A549 (cell line): Measurements from ENCODE around the gene SMAD6. TPM values are rescaled to one million over a fixed set of nuclear protein-coding genes. Genes with fewer than 3 reads are reported as not detected.
A peak's percentile ranks its signal among the peaks of the same experiment; 100 is the strongest.

Source experiments
- ATAC-seq, 2 experiments: fragments of 200-7000 bp in 1 of 2; fragments of >200 bp in 1 of 2; cut with Nextera tagmentation in 1 of 2; cut with Tn5 transposase in 1 of 2; 3 replicates each; pipeline versions ENCODE4 v1.8.0 to v1.9.1; 2018 to 2020; ENCODE audit warnings: mild to moderate bottlenecking in 1 of 2, moderate library complexity in 1 of 2
- CTCF ChIA-PET: fragments of 300-600 bp; sonication (Branson Sonifier 250); formaldehyde crosslinking; extraction: SDS; loops from one replicate; lab custom pipeline; 2021; ENCODE audit warnings: antibody characterized with exemption, inconsistent platforms; lab: Yijun Ruan, JAX
- POLR2A ChIA-PET: fragments of 350-600 bp; formaldehyde crosslinking; extraction: SDS; loops from one replicate; lab custom pipeline; 2021; ENCODE audit warnings: antibody characterized with exemption, inconsistent platforms; lab: Yijun Ruan, JAX
- DNase-seq, 2 experiments: peaks; one replicate each; pipeline versions ENCODE4 v3.0.0 to v3.0.0-alpha.2; 2011 to 2016; ENCODE audit warnings: low read depth in 1 of 2, low spot score in 1 of 2
- FAIRE-seq: peaks from 2 replicates; lab custom pipeline; 2011; peaks lifted over from hg19 to GRCh38; lab: Jason Lieb, UNC
- H3K27ac ChIP-seq, 2 experiments: fragments of >200 bp; sonication (Bioruptor Twin); formaldehyde crosslinking; 3 replicates each; pipeline ENCODE4 v1.5.1; 2016 to 2017
- H3K4me1 ChIP-seq: fragments of >200 bp; sonication (Bioruptor Twin); formaldehyde crosslinking; 3 replicates; pipeline ENCODE4 v1.6.1; 2016
- H3K4me2 ChIP-seq: fragments of >200 bp; sonication (Bioruptor Twin); formaldehyde crosslinking; 3 replicates; pipeline ENCODE4 v1.6.1; 2016
- H3K4me3 ChIP-seq: fragments of >200 bp; sonication (Bioruptor Twin); formaldehyde crosslinking; 3 replicates; pipeline ENCODE4 v1.5.1; 2016
- H3K9me3 ChIP-seq: fragments of >200 bp; sonication (Bioruptor Twin); formaldehyde crosslinking; 3 replicates; pipeline ENCODE4 v1.6.1; 2016
- CBX2 ChIP-seq: fragments of 200-600 bp; sonication (generic); IDR thresholded peaks from 2 replicates; pipeline ENCODE4 v1.6.1; 2016; ENCODE audit warnings: low read depth, mild to moderate bottlenecking, borderline replicate concordance
- GATA3 ChIP-seq: IDR thresholded peaks from 2 replicates; pipeline ENCODE4 v1.6.1; 2012; ENCODE audit warnings: borderline replicate concordance
- HDAC2 ChIP-seq: fragments of 200-600 bp; sonication (generic); IDR thresholded peaks from 2 replicates; pipeline ENCODE4 v1.6.1; 2016
- HEYL ChIP-seq: fragments of 250-450 bp; sonication (Bioruptor Pico); IDR thresholded peaks from 2 replicates; pipeline ENCODE4 v1.8.0; 2021; ENCODE audit warnings: mild to moderate bottlenecking, moderate library complexity
- JUNB ChIP-seq: fragments of >200 bp; sonication (Bioruptor Twin); formaldehyde crosslinking; IDR thresholded peaks from 2 replicates; pipeline ENCODE4 v1.6.1; 2016
- KDM1A ChIP-seq: fragments of 200-600 bp; sonication (generic); IDR thresholded peaks from 2 replicates; pipeline ENCODE4 v1.6.1; 2016; ENCODE audit warnings: low read depth, mild to moderate bottlenecking
- KDM5A ChIP-seq: fragments of 200-600 bp; sonication (generic); IDR thresholded peaks from 2 replicates; pipeline ENCODE4 v1.6.1; 2016; ENCODE audit warnings: antibody characterized with exemption, mild to moderate bottlenecking
- NPAS2 ChIP-seq: fragments of 250-450 bp; sonication (Bioruptor Pico); IDR thresholded peaks from 2 replicates; pipeline ENCODE4 v1.8.0; 2022; ENCODE audit warnings: mild to moderate bottlenecking, moderate library complexity, borderline replicate concordance
- PHF8 ChIP-seq: fragments of 200-600 bp; sonication (generic); IDR thresholded peaks from 2 replicates; pipeline ENCODE4 v1.6.1; 2016; ENCODE audit warnings: low read depth, mild to moderate bottlenecking, antibody characterized with exemption, moderate library complexity, borderline replicate concordance
- RAD21 ChIP-seq, 2 experiments: fragments of >200 bp in 1 of 2; sonication (Bioruptor Twin) in 1 of 2; formaldehyde crosslinking in 1 of 2; IDR thresholded peaks in 1 of 2; conservative IDR thresholded peaks in 1 of 2; 2 replicates in 1 of 2; 3 replicates in 1 of 2; pipeline ENCODE4 v1.6.1; 2012 to 2018; ENCODE audit warnings: inconsistent platforms in 1 of 2
- RCOR1 ChIP-seq: fragments of 150-350 bp; IDR thresholded peaks from 2 replicates; pipeline ENCODE4 v1.6.1; 2014; ENCODE audit warnings: antibody characterized with exemption, low read length, low read depth
- RFX5 ChIP-seq: fragments of 450-650 bp; IDR thresholded peaks from 2 replicates; pipeline ENCODE4 v1.7.1; 2014; ENCODE audit warnings: antibody characterized with exemption, mild to moderate bottlenecking, moderate library complexity
- ZFP36 ChIP-seq: fragments of 450-650 bp; IDR thresholded peaks from 2 replicates; pipeline ENCODE4 v1.6.1; 2014; ENCODE audit warnings: borderline replicate concordance; ENCODE audit not compliant: partially characterized antibody
- WGBS: methylation state at CpG from one replicate; pipeline ENCODE4 v1.1.6; 2017; ENCODE audit errors: missing lambda C conversion rate; 5-methylcytosine and 5-hydroxymethylcytosine counted together
- polyA plus RNA-seq, 4 experiments: library from polyadenylated mRNA; depleted of rRNA in 3 of 4; stranded (reverse); fragments of >200 nt; fragmentation: RNase III in 1 of 4; extraction: RNeasy Plus Mini Kit Qiagen cat#74134 plus additional on column Dnase treatment in 1 of 4; gene quantifications; 2 replicates in 3 of 4; 3 replicates in 1 of 4; pipeline ENCODE4 v1.2.3, GENCODE V29; 2011 to 2017
- TF ChIP-seq, protein P1 (sequence below): fragments of 250-450 bp; sonication (Bioruptor Pico); IDR thresholded peaks from 2 replicates; pipeline ENCODE4 v1.5.0; 2021; ENCODE audit warnings: mild to moderate bottlenecking, moderate library complexity, borderline replicate concordance
- TF ChIP-seq, protein P2 (sequence below): fragments of 450-650 bp; IDR thresholded peaks from 2 replicates; pipeline ENCODE4 v1.6.1; 2014; ENCODE audit warnings: antibody characterized with exemption
- TF ChIP-seq, protein P3 (sequence below): fragments of >200 bp; sonication (Bioruptor Twin); formaldehyde crosslinking; IDR thresholded peaks from 3 replicates; pipeline ENCODE4 v1.6.1; 2016
- TF ChIP-seq, protein P4 (sequence below): fragments of 200-600 bp; sonication (generic); IDR thresholded peaks from 2 replicates; pipeline ENCODE4 v1.6.1; 2016; ENCODE audit warnings: antibody characterized with exemption, mild to moderate bottlenecking, moderate library complexity
- TF ChIP-seq, protein P5 (sequence below): fragments of >200 bp; sonication (Bioruptor Twin); formaldehyde crosslinking; IDR thresholded peaks from 3 replicates; pipeline ENCODE4 v1.5.1; 2016

The SMAD6 gene
- polyA plus RNA-seq, 2 of the 4 experiments (the other 2 are of a cell fraction), result 9.6 to 46.6 TPM

DNA sequence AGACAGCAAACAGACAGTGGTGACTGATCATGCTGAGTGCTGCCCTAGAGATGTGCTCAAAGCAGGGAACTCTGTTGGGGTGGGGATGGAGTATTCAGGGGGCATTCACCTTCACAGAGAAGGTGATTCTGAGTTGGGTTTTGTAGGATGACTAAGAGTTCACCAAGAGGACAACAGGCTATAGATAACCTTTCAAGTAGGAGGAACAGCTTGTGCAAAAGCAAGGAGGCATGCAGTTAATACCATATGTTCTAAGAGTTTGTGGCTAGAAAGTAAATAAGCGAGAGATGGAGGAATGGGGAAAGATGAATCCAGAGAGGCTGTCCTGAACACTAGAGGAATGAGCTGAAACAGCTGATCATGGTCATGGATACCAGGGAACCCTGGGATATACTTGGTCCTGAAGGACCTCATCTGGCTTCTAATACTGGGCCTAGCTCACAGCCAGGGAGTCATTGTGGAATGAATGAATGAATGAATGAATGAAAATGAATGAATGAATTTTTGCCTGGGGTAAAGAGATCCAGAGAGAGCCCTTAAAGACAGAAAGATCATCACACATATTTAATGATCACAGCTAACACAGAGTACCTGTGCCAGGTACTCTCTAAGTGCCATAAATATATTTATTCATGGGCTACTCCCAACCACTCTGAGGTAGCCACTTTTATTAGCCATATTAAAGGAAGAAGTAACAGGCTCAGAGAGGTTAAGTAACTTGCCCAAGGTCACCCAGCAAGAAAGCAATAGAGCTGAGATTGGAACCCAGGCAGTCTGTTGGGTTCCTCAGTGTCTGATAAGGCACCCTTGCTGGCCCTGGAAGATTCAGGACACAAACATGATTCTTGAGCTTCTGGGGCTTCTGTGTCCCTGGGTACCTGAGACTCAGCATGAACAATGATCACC is 22.0 kb downstream of the SMAD6 start:
- TF ChIP-seq ZFP36 (peak; percentile 68), JUNB (0 out of 2 replicates have a peak, but pooled peaks have one; percentile 16), KDM1A (0 out of 2 replicates have a peak, but pooled peaks have one; percentile 23), RCOR1 (no peak), HEYL (CRISPR knock-in tag) (no peak)
- TF ChIP-seq, protein P1, sequence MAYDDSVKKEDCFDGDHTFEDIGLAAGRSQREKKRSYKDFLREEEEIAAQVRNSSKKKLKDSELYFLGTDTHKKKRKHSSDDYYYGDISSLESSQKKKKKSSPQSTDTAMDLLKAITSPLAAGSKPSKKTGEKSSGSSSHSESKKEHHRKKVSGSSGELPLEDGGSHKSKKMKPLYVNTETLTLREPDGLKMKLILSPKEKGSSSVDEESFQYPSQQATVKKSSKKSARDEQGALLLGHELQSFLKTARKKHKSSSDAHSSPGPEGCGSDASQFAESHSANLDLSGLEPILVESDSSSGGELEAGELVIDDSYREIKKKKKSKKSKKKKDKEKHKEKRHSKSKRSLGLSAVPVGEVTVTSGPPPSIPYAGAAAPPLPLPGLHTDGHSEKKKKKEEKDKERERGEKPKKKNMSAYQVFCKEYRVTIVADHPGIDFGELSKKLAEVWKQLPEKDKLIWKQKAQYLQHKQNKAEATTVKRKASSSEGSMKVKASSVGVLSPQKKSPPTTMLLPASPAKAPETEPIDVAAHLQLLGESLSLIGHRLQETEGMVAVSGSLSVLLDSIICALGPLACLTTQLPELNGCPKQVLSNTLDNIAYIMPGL (CRISPR knock-in tag), result no peak
- peaks cover 73% of the 10 kb centered on the region for H3K4me1 ChIP-seq
- peak overlapping the region; percentile 45 to 59; a peak in 5 of 6 replicates for H3K27ac ChIP-seq
- ChIA-PET CTCF (interaction anchor here (0.8 to 11.3 kb wide), 9 partner anchors 11 to 128 kb away, joined by 3 to 182 read pairs (median 4); partner anchors contain the start of gene SMAD6), POLR2A (interaction anchor here (1.0 to 1.5 kb wide), 2 partner anchors 16 to 23 kb away, joined by 3 read pairs; no protein-coding TSS in a partner anchor)
- ATAC-seq, result peak in 1 of 2 experiments; percentile 48; a peak in 3 of 6 replicates
- H3K4me3 ChIP-seq, result no peak overlapping the region
- peak in 1 of 2 experiments; percentile 41 for DNase-seq
- WGBS, result 83% methylated on average over 1 of the region's 1 CpG
- no peak for FAIRE-seq
- H3K9me3 ChIP-seq, result no peaks in the 10 kb centered on the region
- H3K4me2 ChIP-seq, result peak overlapping the region; percentile 30; the same call in 2 of the 3 replicates

DNA sequence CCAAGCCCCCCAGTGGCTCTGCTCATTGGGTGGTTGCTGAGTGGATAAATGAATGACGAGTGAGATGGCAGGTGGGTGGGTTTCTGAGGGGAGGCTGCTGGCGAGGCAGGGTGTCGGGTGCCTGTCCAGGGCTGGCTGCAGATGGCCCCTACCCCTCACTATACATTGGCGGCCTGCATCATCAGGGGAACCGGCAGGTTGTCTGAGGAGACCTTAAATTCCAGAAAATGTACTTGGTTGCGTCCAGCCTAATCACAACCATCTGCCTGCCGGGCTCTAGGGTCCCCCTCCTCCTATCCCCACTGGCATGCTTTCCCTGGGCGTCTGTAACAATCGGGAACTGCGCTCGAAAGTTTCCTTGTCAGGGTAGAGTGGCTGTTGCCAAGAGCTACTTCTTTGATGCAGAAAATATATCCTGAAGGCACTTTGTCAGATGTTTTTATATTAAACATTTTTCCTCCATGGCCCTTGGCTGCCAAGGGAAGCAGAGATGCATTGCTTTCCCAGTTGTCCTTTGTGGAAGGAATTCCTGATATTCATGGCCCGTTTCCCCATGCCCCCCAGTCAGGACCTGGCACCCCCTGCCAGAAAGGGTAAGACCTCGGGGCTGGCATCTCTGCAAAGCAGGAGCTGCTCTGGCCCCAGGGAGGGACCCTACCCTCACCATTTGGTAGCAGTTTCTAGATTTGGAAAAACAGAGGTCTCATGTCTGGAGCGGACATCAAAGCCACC is 22.9 kb downstream of the SMAD6 start:
- CTCF ChIA-PET, result interaction anchor here (0.8 to 11.3 kb wide), 5 partner anchors 16 to 127 kb away, joined by 3 to 182 read pairs (median 4); partner anchors contain the start of gene SMAD6
- DNase-seq (no peak), ATAC-seq (no peak), FAIRE-seq (no peak)
- Histone ChIP-seq H3K9me3 (no peaks in the 10 kb centered on the region), H3K4me2 (no peak overlapping the region)
- TF ChIP-seq PHF8 (no peak), NPAS2 (no peak), RAD21 (conservative IDR thresholded peaks at IDR 0.05 in 1 of 2, IDR thresholded peaks at IDR 0.05 in 1 of 2) (no peak), GATA3 (no peak), CBX2 (no peak), RFX5 (no peak), HDAC2 (no peak), KDM5A (no peak)
- TF ChIP-seq, protein P2, sequence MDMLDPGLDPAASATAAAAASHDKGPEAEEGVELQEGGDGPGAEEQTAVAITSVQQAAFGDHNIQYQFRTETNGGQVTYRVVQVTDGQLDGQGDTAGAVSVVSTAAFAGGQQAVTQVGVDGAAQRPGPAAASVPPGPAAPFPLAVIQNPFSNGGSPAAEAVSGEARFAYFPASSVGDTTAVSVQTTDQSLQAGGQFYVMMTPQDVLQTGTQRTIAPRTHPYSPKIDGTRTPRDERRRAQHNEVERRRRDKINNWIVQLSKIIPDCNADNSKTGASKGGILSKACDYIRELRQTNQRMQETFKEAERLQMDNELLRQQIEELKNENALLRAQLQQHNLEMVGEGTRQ, result no peak
- TF ChIP-seq, protein P3, sequence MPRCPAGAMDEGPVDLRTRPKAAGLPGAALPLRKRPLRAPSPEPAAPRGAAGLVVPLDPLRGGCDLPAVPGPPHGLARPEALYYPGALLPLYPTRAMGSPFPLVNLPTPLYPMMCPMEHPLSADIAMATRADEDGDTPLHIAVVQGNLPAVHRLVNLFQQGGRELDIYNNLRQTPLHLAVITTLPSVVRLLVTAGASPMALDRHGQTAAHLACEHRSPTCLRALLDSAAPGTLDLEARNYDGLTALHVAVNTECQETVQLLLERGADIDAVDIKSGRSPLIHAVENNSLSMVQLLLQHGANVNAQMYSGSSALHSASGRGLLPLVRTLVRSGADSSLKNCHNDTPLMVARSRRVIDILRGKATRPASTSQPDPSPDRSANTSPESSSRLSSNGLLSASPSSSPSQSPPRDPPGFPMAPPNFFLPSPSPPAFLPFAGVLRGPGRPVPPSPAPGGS, result no peak
- TF ChIP-seq, protein P4, sequence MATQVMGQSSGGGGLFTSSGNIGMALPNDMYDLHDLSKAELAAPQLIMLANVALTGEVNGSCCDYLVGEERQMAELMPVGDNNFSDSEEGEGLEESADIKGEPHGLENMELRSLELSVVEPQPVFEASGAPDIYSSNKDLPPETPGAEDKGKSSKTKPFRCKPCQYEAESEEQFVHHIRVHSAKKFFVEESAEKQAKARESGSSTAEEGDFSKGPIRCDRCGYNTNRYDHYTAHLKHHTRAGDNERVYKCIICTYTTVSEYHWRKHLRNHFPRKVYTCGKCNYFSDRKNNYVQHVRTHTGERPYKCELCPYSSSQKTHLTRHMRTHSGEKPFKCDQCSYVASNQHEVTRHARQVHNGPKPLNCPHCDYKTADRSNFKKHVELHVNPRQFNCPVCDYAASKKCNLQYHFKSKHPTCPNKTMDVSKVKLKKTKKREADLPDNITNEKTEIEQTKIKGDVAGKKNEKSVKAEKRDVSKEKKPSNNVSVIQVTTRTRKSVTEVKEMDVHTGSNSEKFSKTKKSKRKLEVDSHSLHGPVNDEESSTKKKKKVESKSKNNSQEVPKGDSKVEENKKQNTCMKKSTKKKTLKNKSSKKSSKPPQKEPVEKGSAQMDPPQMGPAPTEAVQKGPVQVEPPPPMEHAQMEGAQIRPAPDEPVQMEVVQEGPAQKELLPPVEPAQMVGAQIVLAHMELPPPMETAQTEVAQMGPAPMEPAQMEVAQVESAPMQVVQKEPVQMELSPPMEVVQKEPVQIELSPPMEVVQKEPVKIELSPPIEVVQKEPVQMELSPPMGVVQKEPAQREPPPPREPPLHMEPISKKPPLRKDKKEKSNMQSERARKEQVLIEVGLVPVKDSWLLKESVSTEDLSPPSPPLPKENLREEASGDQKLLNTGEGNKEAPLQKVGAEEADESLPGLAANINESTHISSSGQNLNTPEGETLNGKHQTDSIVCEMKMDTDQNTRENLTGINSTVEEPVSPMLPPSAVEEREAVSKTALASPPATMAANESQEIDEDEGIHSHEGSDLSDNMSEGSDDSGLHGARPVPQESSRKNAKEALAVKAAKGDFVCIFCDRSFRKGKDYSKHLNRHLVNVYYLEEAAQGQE, result no peak
- TF ChIP-seq, protein P5, sequence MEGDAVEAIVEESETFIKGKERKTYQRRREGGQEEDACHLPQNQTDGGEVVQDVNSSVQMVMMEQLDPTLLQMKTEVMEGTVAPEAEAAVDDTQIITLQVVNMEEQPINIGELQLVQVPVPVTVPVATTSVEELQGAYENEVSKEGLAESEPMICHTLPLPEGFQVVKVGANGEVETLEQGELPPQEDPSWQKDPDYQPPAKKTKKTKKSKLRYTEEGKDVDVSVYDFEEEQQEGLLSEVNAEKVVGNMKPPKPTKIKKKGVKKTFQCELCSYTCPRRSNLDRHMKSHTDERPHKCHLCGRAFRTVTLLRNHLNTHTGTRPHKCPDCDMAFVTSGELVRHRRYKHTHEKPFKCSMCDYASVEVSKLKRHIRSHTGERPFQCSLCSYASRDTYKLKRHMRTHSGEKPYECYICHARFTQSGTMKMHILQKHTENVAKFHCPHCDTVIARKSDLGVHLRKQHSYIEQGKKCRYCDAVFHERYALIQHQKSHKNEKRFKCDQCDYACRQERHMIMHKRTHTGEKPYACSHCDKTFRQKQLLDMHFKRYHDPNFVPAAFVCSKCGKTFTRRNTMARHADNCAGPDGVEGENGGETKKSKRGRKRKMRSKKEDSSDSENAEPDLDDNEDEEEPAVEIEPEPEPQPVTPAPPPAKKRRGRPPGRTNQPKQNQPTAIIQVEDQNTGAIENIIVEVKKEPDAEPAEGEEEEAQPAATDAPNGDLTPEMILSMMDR, result no peak
- TF ChIP-seq, all 56 proteins: peak for 0
- H3K27ac ChIP-seq, result peak overlapping the region; percentile 45 to 59; a peak in 3 of 6 replicates
- 88% methylated on average over 14 of the region's 14 CpGs for WGBS
- H3K4me3 ChIP-seq, result no peak overlapping the region
- H3K4me1 ChIP-seq, result peaks cover 73% of the 10 kb centered on the region
- POLR2A ChIA-PET, result no interaction called here
